ENCODE measurements around the gene ATAD3A.
"Not testable (repeated sequence)": the region's sequence is repeated elsewhere in the genome, so short reads cannot be mapped to it uniquely, and the experiment has no call there.

ATAD3A gene

DNA sequence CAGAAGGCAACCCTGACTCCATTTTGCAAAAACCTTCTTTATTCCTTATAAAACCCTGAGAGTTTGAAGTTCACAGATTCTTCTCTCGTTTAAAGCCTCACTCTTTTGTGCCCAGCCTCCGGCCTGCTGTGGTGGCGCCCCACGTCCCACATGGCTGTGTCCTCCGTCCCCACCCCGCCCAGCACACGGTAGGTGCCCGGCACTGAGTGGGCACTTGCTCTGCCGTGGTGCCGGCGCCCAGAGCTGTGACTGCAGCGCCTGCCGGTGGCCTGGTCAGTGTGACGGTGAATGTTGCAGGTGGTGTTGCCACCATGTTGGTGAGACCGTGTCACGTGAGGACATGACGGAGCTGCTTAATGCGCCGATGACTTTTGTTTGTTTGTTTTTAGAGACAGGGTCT lies 9.4 kb downstream of the ATAD3A start:
- TF ChIP-seq, protein P1, sequence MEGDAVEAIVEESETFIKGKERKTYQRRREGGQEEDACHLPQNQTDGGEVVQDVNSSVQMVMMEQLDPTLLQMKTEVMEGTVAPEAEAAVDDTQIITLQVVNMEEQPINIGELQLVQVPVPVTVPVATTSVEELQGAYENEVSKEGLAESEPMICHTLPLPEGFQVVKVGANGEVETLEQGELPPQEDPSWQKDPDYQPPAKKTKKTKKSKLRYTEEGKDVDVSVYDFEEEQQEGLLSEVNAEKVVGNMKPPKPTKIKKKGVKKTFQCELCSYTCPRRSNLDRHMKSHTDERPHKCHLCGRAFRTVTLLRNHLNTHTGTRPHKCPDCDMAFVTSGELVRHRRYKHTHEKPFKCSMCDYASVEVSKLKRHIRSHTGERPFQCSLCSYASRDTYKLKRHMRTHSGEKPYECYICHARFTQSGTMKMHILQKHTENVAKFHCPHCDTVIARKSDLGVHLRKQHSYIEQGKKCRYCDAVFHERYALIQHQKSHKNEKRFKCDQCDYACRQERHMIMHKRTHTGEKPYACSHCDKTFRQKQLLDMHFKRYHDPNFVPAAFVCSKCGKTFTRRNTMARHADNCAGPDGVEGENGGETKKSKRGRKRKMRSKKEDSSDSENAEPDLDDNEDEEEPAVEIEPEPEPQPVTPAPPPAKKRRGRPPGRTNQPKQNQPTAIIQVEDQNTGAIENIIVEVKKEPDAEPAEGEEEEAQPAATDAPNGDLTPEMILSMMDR (IDR thresholded peaks at IDR 0.05; ENCODE audit: borderline replicate concordance, insufficient read depth, low read depth, low read length) = no peak

DNA sequence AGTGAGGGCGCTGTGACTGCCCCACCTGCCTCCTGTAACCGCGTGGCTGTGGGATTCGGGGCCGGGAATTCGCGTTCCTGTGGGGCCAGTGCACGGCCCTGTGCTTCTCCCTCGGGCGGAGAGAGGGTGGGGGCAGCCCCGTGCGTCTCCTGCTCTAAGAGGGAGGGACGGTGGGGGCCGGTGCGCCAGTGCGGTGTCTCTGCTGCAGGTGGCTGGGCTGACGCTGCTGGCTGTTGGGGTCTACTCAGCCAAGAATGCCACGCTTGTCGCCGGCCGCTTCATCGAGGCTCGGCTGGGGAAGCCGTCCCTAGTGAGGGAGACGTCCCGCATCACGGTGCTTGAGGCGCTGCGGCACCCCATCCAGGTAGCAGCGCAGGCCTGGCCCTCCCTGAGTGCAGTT lies 10.6 kb downstream of the ATAD3A start:
- not testable (repeated sequence) for H3K4me3 ChIP-seq (ENCODE audit: low read depth, low read length)

More for the DNA sequence above, 9.4 kb downstream of the ATAD3A start:
- no peak overlapping the region for H3K4me3 ChIP-seq (ENCODE audit: low read depth, low read length)

DNA sequence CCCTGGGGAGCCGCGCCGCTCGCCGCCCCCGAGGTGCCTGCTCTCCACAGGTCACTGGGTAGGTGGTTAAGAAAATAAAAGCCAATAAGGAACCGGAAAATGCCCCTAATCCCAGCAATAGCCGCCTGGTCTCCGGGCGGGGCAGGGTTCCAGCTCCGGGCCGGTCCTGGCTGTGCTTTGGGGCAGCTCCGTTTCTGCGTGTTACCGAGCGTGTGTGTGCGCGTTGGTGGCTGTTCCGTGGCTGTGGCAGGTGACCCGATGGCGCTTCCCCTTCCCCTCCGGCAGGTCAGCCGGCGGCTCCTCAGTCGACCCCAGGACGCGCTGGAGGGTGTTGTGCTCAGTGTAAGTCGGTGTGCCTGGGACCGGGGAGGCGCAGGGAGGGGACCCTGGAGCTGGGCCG lies 11.3 kb downstream of the ATAD3A start:
- not testable (repeated sequence) for H3K4me3 ChIP-seq (ENCODE audit: low read depth, low read length)

DNA sequence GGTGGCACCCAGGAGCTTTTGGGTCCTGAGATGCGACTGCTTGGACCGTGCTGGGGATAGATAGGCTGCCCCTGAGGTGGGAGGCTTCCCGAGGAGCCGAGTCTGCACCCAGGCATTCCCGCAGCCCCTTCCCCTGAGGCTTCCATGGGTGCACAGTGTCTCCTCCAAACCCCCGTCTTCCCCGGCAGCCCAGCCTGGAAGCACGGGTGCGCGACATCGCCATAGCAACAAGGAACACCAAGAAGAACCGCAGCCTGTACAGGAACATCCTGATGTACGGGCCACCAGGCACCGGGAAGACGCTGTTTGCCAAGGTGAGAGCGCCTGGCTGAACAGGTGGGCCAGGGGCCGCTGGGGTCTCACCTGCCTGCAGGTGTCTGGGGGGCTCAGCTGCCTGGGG lies 11.7 kb downstream of the ATAD3A start:
- not testable (repeated sequence) for H3K4me3 ChIP-seq (ENCODE audit: low read depth, low read length)

DNA sequence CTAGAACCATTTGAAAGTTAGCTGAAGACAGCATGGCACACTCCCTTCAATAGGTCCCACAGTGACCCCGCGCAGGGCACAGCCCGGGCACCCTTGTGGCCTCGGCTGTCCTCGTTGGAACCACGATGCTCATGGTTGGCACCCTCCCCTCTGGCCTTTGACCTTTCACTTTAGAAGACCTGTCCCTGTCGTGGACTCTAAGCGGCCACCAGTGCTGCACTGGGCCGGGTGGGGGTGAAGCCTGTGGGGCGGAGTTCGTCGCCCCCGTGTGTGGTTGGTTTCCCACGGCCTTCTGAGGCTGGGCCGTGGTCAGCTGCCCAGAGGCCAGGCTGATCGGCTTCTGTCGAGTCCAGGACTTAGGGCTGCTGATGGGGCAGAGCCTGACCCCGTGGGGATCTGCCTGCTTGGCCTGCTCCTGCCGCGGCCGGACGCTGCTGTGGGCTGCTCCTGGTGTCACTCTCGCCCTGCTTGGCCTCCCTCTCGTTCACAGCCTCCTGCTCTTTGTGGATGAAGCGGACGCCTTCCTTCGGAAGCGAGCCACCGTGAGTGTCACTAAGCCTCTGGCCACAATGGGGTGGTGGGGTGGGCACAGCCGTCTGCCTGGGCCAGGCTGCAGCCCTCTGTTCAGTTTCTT lies 12.9 kb downstream of the ATAD3A start:
- H3K4me3 ChIP-seq (ENCODE audit: low read depth, low read length) = not testable (repeated sequence)

DNA sequence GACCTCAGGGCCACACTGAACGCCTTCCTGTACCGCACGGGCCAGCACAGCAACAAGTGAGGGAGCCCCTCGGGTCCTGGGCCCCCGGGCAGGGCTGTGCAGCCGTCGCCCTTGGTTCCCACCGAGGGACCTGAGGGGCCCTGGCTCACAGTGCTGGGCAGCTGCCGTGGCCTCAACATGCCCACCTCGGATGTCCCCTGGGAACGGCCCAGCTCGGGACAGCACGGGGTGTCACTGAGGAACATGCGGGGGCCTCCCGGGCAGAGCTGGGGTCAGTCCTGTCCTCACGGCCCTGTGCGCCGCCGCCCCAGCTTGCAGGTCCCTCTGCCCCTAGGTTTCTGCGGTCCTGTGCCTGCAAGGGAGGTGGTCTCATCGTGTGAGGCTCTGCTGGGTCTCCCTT lies 14.5 kb downstream of the ATAD3A start:
- H3K4me3 ChIP-seq (ENCODE audit: low read depth, low read length) = not testable (repeated sequence)

DNA sequence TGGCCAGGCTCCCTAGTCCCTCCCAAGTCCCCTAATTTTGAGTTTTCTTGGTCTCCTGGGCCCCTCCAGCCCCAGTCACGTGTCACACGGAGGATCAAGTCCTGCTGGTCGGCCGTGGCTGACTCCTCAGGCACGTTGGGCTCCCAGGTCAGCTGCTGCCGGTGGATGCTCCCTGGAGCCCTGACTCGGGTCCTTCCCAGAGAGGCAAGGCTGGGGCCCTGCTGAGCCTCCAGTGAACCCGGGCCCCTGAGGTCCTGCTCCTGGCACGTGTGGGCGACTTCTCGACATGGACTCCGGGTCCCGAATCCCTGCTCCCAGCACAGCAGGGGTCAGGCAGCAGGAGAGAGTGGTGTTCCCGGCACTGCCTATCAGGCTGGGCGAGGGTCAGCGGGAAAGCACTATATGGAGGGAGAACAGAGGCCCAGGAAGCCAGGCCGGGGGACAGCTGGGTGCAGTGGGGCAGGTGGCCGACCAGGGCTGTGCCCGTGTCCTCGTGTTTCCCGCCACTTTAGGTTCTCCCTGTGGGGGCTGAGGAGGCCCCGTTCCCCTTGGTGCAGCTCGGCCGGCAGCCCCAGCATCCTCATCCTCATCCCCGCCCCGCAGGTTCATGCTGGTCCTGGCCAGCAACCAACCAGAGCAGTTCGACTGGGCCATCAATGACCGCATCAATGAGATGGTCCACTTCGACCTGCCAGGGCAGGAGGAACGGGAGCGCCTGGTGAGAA lies 15.3 kb downstream of the ATAD3A start:
- H3K4me3 ChIP-seq (ENCODE audit: low read depth, low read length) = no peak overlapping the region
- TF ChIP-seq, protein P1 (IDR thresholded peaks at IDR 0.05; ENCODE audit: borderline replicate concordance, insufficient read depth, low read depth, low read length) = no peak

DNA sequence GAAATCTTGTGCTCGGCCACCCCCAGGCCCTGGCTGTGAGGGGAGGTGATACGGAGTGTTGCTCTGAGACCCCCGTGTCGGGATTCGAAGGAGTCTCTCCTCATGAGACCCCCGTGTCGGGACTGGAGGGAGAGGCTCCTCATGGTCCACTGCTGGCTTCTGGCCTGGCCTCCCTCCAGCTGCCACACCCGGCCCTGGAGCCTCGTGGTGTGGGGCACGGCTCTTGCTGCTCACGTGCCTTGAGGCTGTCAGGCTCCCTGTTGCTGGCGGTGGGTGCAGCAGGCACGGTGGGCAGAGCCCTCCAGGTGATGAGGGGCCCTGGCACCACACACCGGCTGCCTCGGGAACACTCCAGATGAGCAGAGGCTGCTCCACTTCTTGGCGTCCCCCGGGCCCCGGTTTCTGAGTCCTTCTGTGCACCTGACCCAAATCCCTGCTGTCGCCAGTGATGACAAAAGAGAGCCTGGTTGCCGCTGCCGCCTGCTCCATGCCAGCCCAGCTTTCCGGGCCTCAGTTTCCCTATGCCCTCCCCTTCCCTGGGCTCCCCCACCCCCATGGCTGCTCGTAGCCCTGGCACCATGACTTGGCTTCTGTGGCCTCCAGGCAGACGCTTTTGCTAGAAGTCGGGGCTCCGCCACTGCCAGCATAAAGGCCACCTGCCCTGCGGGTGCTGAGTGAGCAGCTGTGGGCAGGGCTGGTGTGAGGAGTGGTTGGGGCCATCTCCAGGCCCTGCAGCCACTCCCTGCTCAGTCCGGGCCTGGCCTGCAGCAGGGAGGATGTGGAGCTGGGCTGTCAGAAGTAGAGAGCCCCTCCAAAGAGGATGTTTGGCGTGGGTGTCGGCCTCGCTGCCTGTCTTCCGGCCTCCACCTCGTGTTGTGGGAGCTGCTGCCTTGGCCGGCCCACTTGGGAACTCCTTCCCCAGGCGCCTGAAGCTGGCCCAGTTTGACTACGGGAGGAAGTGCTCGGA lies 16.6 kb downstream of the ATAD3A start:
- TF ChIP-seq, protein P1 (IDR thresholded peaks at IDR 0.05; ENCODE audit: borderline replicate concordance, insufficient read depth, low read depth, low read length) = no peak
- H3K4me3 ChIP-seq (ENCODE audit: low read depth, low read length) = no peak overlapping the region

DNA sequence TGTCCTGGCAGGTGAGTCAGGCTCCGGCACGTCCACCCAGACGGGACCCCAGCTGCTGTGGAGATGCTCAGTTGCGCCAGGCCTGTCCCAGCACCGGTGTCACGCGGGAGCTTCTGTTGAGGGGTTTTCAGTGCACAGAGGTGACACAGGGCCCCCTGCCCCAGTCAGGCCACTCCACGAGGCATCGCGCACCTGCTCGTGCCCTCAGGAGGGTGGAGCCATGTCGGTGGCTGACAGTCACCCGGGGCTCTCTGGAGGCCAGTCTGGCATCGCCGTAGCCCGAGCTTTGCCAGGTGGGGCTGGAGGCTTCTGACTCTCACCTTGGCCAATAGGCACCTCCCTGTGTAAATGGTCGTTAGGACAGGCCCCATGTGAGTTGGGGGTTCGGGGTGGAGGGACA lies 17.4 kb downstream of the ATAD3A start:
- no peak overlapping the region for H3K4me3 ChIP-seq (ENCODE audit: low read depth, low read length)
- TF ChIP-seq, protein P1 (IDR thresholded peaks at IDR 0.05; ENCODE audit: borderline replicate concordance, insufficient read depth, low read depth, low read length) = no peak
